Progenitor cell of endocrine pancreas (in vitro differentiated cells): ENCODE data around the gene TTBK2. TPM values are rescaled to one million over a fixed set of nuclear protein-coding genes. Genes with fewer than 3 reads are reported as not detected.

Source experiments
- DNase-seq: peaks from one replicate; pipeline ENCODE4 v3.0.0; 2021; ENCODE audit warnings: low spot score; ENCODE audit not compliant: unreplicated experiment
- H3K27ac Mint-ChIP-seq: 2 replicates; pipeline ENCODE4 v1.8.0; 2021; ENCODE audit warnings: mild to moderate bottlenecking, moderate library complexity, mixed read lengths
- H3K27me3 Mint-ChIP-seq: 2 replicates; pipeline ENCODE4 v1.8.0; 2021; ENCODE audit warnings: mixed read lengths
- H3K36me3 Mint-ChIP-seq: 2 replicates; pipeline ENCODE4 v1.8.0; 2022; ENCODE audit warnings: mixed read lengths; ENCODE audit not compliant: insufficient read depth
- H3K4me1 Mint-ChIP-seq: 2 replicates; pipeline ENCODE4 v1.8.0; 2021; ENCODE audit warnings: low read depth, mixed read lengths
- H3K4me3 Mint-ChIP-seq: 2 replicates; pipeline ENCODE4 v1.8.0; 2021; ENCODE audit warnings: low read depth, mild to moderate bottlenecking, moderate library complexity, mixed read lengths
- H3K9me3 Mint-ChIP-seq: 2 replicates; pipeline ENCODE4 v1.8.0; 2021; ENCODE audit warnings: low read depth, mixed read lengths
- CTCF ChIP-seq: fragments of 200-600 bp; sonication (generic); IDR thresholded peaks from one replicate; pipeline ENCODE4 v1.5.0; 2021; ENCODE audit warnings: antibody characterized with exemption, mild to moderate bottlenecking; ENCODE audit not compliant: unreplicated experiment
- total RNA-seq: library from RNA; stranded (reverse); gene quantifications from 2 replicates; pipeline ENCODE4 v1.2.1, GENCODE V29; 2021

TTBK2 gene
- total RNA-seq, 1 donor from 2014 or later, result 19.5 TPM

- peaks cover 19% of the 10 kb centered on the region for H3K36me3 Mint-ChIP-seq
- peaks cover 21% of the 10 kb centered on the region for H3K9me3 Mint-ChIP-seq
- no peak for TF ChIP-seq CTCF
- DNase-seq, result no peak
- no peak overlapping the region for H3K4me3 Mint-ChIP-seq
- H3K27me3 Mint-ChIP-seq, result no peaks in the 10 kb centered on the region
- peaks cover 7% of the 10 kb centered on the region for H3K4me1 Mint-ChIP-seq
- no peak overlapping the region for H3K27ac Mint-ChIP-seq
Observed at GRCh38 chr15:42760759-42761158, 159.8 kb downstream of the TTBK2 start.

GRCh38 chr15:42759093-42759492 lies 161.5 kb downstream of the TTBK2 start:
- Mint-ChIP-seq H3K9me3 (peaks cover 21% of the 10 kb centered on the region), H3K4me1 (no peaks in the 10 kb centered on the region), H3K27ac (no peak overlapping the region), H3K27me3 (no peaks in the 10 kb centered on the region), H3K4me3 (no peak overlapping the region), H3K36me3 (peaks cover 19% of the 10 kb centered on the region)
- no peak for TF ChIP-seq CTCF
- DNase-seq, result no peak

GRCh38 chr15:42750306-42750705 lies 170.3 kb downstream of the TTBK2 start:
- Mint-ChIP-seq H3K9me3 (peaks cover 4% of the 10 kb centered on the region), H3K4me3 (no peak overlapping the region), H3K27me3 (no peaks in the 10 kb centered on the region), H3K27ac (no peak overlapping the region), H3K36me3 (peaks cover 25% of the 10 kb centered on the region), H3K4me1 (peaks cover 5% of the 10 kb centered on the region)
- no peak for TF ChIP-seq CTCF
- no peak for DNase-seq

- no peak overlapping the region for H3K27ac Mint-ChIP-seq
- peaks cover 5% of the 10 kb centered on the region for H3K4me1 Mint-ChIP-seq
- no peak for TF ChIP-seq CTCF
- peaks cover 25% of the 10 kb centered on the region for H3K36me3 Mint-ChIP-seq
- peaks cover 4% of the 10 kb centered on the region for H3K9me3 Mint-ChIP-seq
- H3K27me3 Mint-ChIP-seq, result no peaks in the 10 kb centered on the region
- no peak overlapping the region for H3K4me3 Mint-ChIP-seq
- DNase-seq, result no peak
Observed at GRCh38 chr15:42749266-42749665, 171.3 kb downstream of the TTBK2 start.

GRCh38 chr15:42744195-42744594 lies 176.4 kb downstream of the TTBK2 start:
- no peak for DNase-seq
- Mint-ChIP-seq H3K4me1 (no peaks in the 10 kb centered on the region), H3K27me3 (no peaks in the 10 kb centered on the region), H3K36me3 (peaks cover 3% of the 10 kb centered on the region), H3K27ac (no peak overlapping the region), H3K4me3 (no peak overlapping the region), H3K9me3 (no peaks in the 10 kb centered on the region)
- TF ChIP-seq CTCF, result no peak
